Measurements from ENCODE around the gene C11orf52. TPM values are rescaled to one million over a fixed set of nuclear protein-coding genes. Genes with fewer than 3 reads are reported as not detected.

The C11orf52 gene
- total and polyA plus RNA-seq, 2 of the 4 experiments (the other 2 are of a cell fraction) = 0.90 to 1.1 TPM

DNA sequence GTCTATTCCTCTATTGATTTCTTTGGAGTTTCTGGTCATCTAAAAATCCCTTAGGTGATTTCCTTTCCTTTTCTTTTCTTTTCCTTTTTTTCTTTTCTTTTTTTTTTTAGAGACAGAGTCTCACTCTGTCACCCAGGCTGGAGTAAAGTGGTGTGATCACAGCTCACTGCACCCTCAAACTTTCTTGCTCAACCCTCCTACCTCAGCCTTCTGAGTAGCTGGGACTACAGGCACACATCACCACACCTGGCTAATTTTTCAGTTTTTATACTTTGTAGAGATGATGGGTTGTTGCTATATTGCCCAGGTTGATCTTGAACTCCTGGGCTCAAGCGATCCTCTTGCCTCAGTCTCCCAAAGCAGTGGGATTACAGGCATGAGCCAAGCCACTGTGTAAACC is 1.9 kb upstream of the C11orf52 start:
- no CpG with 5 or more reads among the region's 1 CpG for WGBS, 2 experiments (ENCODE audit: extremely low coverage in 2 of 2, insufficient read length in 1 of 2)
- Histone ChIP-seq H3K18ac (ENCODE audit: low read depth, low read length) (no peak overlapping the region), H4K91ac (ENCODE audit: insufficient read depth, low read depth, low read length) (no peak overlapping the region), H3K4me1 (ENCODE audit: control insufficient read depth, insufficient read depth, low read length) (peaks cover 30% of the 10 kb centered on the region), H2AFZ (replicated peaks; ENCODE audit: low read length, poor library complexity) (no peak overlapping the region), H3K36me3 (ENCODE audit: control insufficient read depth, insufficient read depth, low read length) (no peaks in the 10 kb centered on the region), H3K4me3 (ENCODE audit: insufficient read depth, low read depth, low read length) (no peak overlapping the region), H3K14ac (replicated peaks; ENCODE audit: low read depth, low read length) (no peak overlapping the region), H3K79me1 (ENCODE audit: low read depth in 1 of 2, low read length in 2 of 2) (peaks cover 0 to 6% of the 10 kb centered on the region in 2 experiments; a peak in 2 of 4 replicates), H4K8ac (ENCODE audit: low read depth in 2 of 2, low read length in 2 of 2) (no peak overlapping the region), H3K4me2 (ENCODE audit: low read depth, low read length) (no peak overlapping the region), H2BK15ac (ENCODE audit: low read depth, low read length) (no peak overlapping the region), H2AK5ac (ENCODE audit: low read depth, low read length) (no peak overlapping the region), H3K27me3 (ENCODE audit: control insufficient read depth, insufficient read depth, low read length) (no peaks in the 10 kb centered on the region), H2BK5ac (ENCODE audit: low read depth, low read length, poor library complexity, severe bottlenecking) (no peak overlapping the region), H3K27ac (ENCODE audit: insufficient read depth, low read length) (no peak overlapping the region), H2AK9ac (replicated peaks; ENCODE audit: low read depth, low read length, poor library complexity) (no peak overlapping the region), H2BK20ac (ENCODE audit: low read depth, low read length) (no peak overlapping the region), H4K5ac (ENCODE audit: low read depth, low read length) (no peak overlapping the region), H3K9me1 (ENCODE audit: insufficient read depth, low read length) (peaks cover 18% of the 10 kb centered on the region), H4K20me1 (ENCODE audit: insufficient read depth, low read length) (no peaks in the 10 kb centered on the region), H3K9me3 (ENCODE audit: control insufficient read depth, insufficient read depth, low read length) (no peaks in the 10 kb centered on the region), H3K4ac (ENCODE audit: low read depth, low read length) (no peak overlapping the region), H2BK120ac (ENCODE audit: low read depth, low read length) (no peak overlapping the region), H3K9ac (ENCODE audit: low read depth, low read length) (no peak overlapping the region), H3K56ac (ENCODE audit: extremely low read depth, insufficient read depth, low read length) (no peak overlapping the region), H3K23ac (ENCODE audit: low read depth, low read length) (no peak overlapping the region)
- CTCF ChIA-PET = no interaction called here
- intact Hi-C loops (cut with micrococcal nuclease) = no loop called here
- dilution Hi-C loops (cut with HindIII; ENCODE audit: low sequenced_read_pairs, unreplicated experiment) = no loop called here
- BruUV-seq (replicated peaks) = no TSS peak
- DNase-seq = no peak
- ATAC-seq (ENCODE audit: low read depth) = no peak
- TF ChIP-seq CHD1 (IDR thresholded peaks at IDR 0.05; ENCODE audit: low read depth, low read length) = no peak
- TF ChIP-seq, protein P1, sequence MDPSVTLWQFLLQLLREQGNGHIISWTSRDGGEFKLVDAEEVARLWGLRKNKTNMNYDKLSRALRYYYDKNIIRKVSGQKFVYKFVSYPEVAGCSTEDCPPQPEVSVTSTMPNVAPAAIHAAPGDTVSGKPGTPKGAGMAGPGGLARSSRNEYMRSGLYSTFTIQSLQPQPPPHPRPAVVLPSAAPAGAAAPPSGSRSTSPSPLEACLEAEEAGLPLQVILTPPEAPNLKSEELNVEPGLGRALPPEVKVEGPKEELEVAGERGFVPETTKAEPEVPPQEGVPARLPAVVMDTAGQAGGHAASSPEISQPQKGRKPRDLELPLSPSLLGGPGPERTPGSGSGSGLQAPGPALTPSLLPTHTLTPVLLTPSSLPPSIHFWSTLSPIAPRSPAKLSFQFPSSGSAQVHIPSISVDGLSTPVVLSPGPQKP (IDR thresholded peaks at IDR 0.05; ENCODE audit: borderline replicate concordance, low read depth, low read length) = no peak
- no peak for TF ChIP-seq CEBPB (IDR thresholded peaks at IDR 0.05; ENCODE audit: low read depth, low read length)
- TF ChIP-seq, protein P2, sequence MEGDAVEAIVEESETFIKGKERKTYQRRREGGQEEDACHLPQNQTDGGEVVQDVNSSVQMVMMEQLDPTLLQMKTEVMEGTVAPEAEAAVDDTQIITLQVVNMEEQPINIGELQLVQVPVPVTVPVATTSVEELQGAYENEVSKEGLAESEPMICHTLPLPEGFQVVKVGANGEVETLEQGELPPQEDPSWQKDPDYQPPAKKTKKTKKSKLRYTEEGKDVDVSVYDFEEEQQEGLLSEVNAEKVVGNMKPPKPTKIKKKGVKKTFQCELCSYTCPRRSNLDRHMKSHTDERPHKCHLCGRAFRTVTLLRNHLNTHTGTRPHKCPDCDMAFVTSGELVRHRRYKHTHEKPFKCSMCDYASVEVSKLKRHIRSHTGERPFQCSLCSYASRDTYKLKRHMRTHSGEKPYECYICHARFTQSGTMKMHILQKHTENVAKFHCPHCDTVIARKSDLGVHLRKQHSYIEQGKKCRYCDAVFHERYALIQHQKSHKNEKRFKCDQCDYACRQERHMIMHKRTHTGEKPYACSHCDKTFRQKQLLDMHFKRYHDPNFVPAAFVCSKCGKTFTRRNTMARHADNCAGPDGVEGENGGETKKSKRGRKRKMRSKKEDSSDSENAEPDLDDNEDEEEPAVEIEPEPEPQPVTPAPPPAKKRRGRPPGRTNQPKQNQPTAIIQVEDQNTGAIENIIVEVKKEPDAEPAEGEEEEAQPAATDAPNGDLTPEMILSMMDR (conservative IDR thresholded peaks at IDR 0.05; ENCODE audit: low read depth, low read length) = no peak
- no peak for TF ChIP-seq RFX5 (IDR thresholded peaks at IDR 0.05; ENCODE audit: low read depth, low read length)
- TF ChIP-seq NFE2L2 (IDR thresholded peaks at IDR 0.05; ENCODE audit: low read depth, low read length) = no peak
- TF ChIP-seq FOS (IDR thresholded peaks at IDR 0.05; ENCODE audit: low read depth, low read length) = no peak
- TF ChIP-seq MAFK (IDR thresholded peaks at IDR 0.05; ENCODE audit: low read depth, low read length) = no peak
- no peak for TF ChIP-seq SMC3 (IDR thresholded peaks at IDR 0.05; ENCODE audit: low read depth, low read length)
- TF ChIP-seq POLR2A (IDR thresholded peaks at IDR 0.05; ENCODE audit: low read depth, low read length) = no peak
- TF ChIP-seq MXI1 (IDR thresholded peaks at IDR 0.05; ENCODE audit: borderline replicate concordance, low read depth, low read length) = no peak
- no peak for TF ChIP-seq RAD21 (IDR thresholded peaks at IDR 0.05; ENCODE audit: low read length)
- TF ChIP-seq, protein P3, sequence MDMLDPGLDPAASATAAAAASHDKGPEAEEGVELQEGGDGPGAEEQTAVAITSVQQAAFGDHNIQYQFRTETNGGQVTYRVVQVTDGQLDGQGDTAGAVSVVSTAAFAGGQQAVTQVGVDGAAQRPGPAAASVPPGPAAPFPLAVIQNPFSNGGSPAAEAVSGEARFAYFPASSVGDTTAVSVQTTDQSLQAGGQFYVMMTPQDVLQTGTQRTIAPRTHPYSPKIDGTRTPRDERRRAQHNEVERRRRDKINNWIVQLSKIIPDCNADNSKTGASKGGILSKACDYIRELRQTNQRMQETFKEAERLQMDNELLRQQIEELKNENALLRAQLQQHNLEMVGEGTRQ (IDR thresholded peaks at IDR 0.05; ENCODE audit: low read depth, low read length) = no peak
- no peak for TF ChIP-seq MAZ (IDR thresholded peaks at IDR 0.05; ENCODE audit: borderline replicate concordance, low read depth, low read length)
- no peak for TF ChIP-seq BHLHE40 (IDR thresholded peaks at IDR 0.05; ENCODE audit: low read depth, low read length)
- TF ChIP-seq RCOR1 (IDR thresholded peaks at IDR 0.05; ENCODE audit: insufficient replicate concordance, low read length) = no peak
- POLR2A ChIA-PET (ENCODE audit: unreplicated experiment) = no interaction called here
- in situ Hi-C loops (cut with MboI; ENCODE audit: low sequenced_read_pairs) = no loop called here
